ENCODE data around the gene POLR3H.

DNA sequence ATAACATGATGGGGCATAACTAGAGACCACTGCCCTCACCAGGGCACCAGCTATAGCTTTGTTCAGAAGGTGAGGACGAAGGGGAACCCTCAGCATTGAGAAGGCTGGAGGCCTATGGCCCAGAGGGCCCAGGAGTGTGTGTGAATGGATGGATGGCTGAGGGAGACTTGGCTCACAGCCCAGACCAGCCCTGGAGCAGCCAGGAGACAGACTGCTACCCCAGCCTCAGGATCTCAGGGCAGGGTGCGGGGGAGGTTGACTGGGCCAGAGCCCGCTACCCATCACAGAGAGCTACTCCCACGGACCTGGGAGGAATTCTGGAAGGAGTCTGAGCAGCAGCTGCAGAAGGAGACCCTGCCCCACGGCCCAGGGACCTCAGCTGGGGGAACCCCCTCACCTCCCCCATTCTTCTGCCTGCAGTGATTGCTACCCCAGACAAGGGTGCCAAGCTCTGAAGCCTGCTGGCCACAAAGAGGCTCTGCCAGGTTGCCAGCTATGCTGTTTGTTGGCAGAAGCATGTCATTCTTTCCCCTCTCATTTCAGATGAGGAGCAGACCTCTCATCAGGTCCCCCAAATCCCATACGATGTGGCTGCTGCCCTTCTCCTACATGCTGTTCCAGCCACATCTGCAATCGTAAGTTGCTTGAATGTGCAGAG, 11.2 kb upstream of the POLR3H start:
- TF ChIP-seq EZH2 (IDR thresholded peaks at IDR 0.05; ENCODE audit: borderline replicate concordance, insufficient read depth, low read depth, low read length, poor library complexity, severe bottlenecking): no peak
- TF ChIP-seq, protein P1, sequence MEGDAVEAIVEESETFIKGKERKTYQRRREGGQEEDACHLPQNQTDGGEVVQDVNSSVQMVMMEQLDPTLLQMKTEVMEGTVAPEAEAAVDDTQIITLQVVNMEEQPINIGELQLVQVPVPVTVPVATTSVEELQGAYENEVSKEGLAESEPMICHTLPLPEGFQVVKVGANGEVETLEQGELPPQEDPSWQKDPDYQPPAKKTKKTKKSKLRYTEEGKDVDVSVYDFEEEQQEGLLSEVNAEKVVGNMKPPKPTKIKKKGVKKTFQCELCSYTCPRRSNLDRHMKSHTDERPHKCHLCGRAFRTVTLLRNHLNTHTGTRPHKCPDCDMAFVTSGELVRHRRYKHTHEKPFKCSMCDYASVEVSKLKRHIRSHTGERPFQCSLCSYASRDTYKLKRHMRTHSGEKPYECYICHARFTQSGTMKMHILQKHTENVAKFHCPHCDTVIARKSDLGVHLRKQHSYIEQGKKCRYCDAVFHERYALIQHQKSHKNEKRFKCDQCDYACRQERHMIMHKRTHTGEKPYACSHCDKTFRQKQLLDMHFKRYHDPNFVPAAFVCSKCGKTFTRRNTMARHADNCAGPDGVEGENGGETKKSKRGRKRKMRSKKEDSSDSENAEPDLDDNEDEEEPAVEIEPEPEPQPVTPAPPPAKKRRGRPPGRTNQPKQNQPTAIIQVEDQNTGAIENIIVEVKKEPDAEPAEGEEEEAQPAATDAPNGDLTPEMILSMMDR (IDR thresholded peaks at IDR 0.05): no peak

Data from B cell (primary cell).